Measurements from ENCODE around the gene TRABD2A.
"Not testable (repeated sequence)": the region's sequence is repeated elsewhere in the genome, so short reads cannot be mapped to it uniquely, and the experiment has no call there.

The TRABD2A gene, protein sequence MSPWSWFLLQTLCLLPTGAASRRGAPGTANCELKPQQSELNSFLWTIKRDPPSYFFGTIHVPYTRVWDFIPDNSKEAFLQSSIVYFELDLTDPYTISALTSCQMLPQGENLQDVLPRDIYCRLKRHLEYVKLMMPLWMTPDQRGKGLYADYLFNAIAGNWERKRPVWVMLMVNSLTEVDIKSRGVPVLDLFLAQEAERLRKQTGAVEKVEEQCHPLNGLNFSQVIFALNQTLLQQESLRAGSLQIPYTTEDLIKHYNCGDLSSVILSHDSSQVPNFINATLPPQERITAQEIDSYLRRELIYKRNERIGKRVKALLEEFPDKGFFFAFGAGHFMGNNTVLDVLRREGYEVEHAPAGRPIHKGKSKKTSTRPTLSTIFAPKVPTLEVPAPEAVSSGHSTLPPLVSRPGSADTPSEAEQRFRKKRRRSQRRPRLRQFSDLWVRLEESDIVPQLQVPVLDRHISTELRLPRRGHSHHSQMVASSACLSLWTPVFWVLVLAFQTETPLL

GRCh38 chr2:84880645-84881521 is at the start of gene TRABD2A:
TRABD2A (minus strand) TSS chr2:84881084; CDS start chr2:84881039, 45 bp downstream.
- DNase-seq (ENCODE audit: low read depth in 2 of 2) = peak; percentile 62

DNA sequence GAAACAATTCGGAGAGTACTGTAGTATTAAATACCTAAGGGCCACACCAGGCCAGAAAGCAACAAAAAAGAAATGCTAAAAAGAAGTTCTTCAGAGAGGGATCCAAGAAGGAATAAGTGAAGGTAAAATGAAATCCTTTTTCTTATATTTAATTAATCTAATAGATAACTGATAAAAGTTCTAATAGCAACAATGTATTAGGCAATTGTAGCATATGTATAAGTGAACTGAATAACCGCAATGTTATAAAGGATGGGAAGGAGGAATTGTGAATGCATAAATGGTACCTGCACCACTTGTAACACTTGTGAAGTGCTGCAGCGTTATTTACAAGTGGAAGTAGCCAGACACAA is 46.4 kb upstream of the TRABD2A start:
- no peak for DNase-seq (ENCODE audit: low read depth in 2 of 2)

GRCh38 chr2:84925724-84926376 is 45.0 kb upstream of the TRABD2A start:
- DNase-seq (ENCODE audit: low read depth in 2 of 2) = peak; percentile 97 to 99

GRCh38 chr2:84925336-84925723 is 44.4 kb upstream of the TRABD2A start:
- DNase-seq (ENCODE audit: low read depth in 2 of 2) = no peak

- DNase-seq (ENCODE audit: low read depth in 2 of 2) = peak in 1 of 2 donors; percentile 53
Measured at GRCh38 chr2:84924173-84925106, 43.6 kb upstream of the TRABD2A start.

- DNase-seq (ENCODE audit: low read depth in 2 of 2) = no peak
Measured at GRCh38 chr2:84923009-84923408, 42.1 kb upstream of the TRABD2A start.

GRCh38 chr2:84919885-84920580 is 39.1 kb upstream of the TRABD2A start:
- no peak for DNase-seq (ENCODE audit: low read depth in 2 of 2)

DNA sequence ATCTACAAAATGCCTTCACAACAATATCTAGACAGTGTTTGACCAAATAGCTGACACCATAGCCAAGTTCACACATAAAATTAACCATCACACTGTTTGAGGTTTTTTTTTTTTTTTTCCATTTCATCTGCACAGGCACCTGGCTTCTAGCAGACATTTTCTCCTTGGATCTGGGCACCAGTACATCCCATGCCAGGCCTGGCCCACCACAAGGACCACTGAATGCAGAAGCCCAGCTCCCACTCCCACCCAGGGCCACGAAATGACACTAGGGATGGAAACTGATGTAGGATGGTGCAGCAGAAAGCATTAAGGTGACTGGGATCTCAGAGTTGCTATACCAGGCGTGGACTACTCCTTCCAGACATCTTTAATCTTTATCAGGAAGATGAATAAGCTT is 37.5 kb upstream of the TRABD2A start:
- DNase-seq (ENCODE audit: low read depth in 2 of 2) = no peak

DNA sequence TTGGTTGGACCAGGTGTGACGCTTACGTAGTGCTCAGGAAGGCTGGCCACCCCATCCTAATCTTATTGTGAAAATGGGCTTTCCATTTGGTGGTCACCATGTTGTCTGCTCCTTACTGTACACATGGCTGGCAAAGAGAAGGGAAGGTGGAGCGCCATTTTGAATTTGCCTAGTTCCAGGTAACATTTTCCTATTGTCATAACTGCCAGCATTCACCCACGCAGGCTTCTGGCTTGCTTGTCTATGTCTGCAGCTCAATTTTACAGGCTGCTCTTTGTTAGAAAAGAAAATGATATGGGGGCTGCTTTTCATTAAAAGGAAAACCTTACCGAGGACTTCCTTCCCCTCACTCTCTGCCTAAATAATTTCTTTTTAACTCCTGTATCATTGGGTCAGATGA is 36.9 kb upstream of the TRABD2A start:
- not testable (repeated sequence) for DNase-seq (ENCODE audit: low read depth in 2 of 2)

GRCh38 chr2:84915675-84916074 is 34.8 kb upstream of the TRABD2A start:
- not testable (repeated sequence) for DNase-seq (ENCODE audit: low read depth in 2 of 2)

GRCh38 chr2:84914334-84914733 is 33.5 kb upstream of the TRABD2A start:
- DNase-seq (ENCODE audit: low read depth in 2 of 2) = no peak

DNA sequence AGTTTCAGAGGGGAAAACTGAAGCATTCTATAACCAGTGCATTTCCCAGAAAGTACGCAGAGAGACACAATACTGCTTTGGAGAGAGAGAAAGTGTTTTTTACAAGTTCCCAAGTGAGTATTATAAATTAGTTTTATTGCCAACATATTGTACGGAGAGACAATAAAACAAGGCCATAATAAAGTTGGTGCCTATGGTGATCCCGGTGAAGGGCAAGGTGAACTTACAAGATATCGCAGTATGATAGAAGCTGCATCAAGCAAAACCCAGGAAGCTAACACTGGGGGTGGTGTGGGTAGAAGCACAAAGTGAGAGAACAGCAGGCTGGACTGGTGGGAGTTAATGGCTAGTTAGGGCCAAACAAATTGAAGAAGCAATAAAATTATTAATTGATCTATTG is 32.1 kb upstream of the TRABD2A start:
- DNase-seq (ENCODE audit: low read depth in 2 of 2) = no peak

GRCh38 chr2:84911135-84911678 is 30.3 kb upstream of the TRABD2A start:
- DNase-seq (ENCODE audit: low read depth in 2 of 2) = no peak

DNA sequence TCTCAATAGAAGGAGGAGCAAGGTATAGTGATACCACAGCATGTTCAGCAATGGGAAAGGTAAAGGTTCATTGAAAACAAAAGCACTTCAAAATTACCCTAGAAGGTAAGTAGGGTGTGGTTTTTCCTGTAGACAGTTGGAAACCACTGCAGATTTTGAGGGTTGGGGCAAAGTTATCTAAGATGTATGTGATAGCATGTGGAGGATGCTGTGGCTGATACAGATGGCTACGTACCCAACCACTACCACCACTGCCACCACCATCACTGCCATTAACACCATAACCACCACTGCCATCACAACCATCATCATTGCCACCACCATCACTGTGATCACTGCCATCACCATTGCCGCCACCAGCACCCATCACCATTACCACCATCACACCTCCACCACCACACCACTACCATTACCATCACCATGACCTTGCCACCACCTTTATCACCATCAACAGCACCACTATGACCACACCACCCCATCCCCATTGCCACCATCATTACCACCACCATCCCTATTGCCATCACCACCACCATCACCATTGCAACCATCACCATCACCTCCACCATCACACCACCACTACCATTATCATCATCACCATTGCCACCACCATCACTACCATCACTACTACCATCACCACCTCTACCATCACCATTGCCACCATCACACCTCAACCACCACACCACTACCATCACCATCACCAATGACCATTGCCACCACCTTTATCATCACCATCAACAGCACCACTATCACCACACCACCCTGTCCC is 28.2 kb upstream of the TRABD2A start:
- DNase-seq (ENCODE audit: low read depth in 2 of 2) = no peak

DNA sequence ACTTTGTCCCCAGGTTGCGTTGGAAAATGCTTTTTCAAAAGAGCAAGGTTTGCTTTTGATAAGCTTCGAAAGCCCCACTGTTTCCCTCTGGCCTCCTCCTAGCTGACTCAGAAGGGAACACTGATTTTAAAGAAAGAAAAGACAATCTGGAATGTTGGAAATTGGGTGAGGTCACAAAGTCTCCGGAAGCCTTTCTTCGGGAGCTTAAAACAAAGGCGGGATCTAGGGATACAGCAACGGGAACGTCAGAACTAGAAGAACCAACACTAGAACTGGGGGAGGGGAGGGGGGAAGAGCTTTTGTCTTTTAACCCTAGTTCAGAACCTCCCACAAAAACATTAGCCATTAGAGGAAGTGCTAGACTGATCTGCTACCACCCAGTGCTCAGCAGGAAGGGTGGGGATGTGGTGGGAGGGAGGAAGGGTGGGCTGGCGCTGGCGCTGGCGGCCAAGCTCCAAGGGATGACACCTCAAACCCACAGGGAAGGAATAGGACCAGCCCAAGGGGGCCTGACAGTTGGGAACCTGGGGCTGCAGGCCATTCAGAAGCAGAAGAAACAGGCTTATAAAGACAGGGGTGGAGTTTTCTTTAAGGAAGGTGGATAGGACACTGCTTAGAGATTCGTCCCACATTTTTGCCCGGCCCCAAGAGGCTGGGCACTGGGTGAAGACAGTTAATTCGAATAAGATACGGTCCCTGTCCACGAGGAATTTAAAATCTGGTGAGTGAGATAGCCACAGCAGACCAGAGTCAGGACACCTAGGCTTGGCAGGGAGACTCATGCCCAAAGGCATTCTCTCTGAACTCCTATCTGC is 26.2 kb upstream of the TRABD2A start:
- DNase-seq (ENCODE audit: low read depth in 2 of 2) = no peak

DNA sequence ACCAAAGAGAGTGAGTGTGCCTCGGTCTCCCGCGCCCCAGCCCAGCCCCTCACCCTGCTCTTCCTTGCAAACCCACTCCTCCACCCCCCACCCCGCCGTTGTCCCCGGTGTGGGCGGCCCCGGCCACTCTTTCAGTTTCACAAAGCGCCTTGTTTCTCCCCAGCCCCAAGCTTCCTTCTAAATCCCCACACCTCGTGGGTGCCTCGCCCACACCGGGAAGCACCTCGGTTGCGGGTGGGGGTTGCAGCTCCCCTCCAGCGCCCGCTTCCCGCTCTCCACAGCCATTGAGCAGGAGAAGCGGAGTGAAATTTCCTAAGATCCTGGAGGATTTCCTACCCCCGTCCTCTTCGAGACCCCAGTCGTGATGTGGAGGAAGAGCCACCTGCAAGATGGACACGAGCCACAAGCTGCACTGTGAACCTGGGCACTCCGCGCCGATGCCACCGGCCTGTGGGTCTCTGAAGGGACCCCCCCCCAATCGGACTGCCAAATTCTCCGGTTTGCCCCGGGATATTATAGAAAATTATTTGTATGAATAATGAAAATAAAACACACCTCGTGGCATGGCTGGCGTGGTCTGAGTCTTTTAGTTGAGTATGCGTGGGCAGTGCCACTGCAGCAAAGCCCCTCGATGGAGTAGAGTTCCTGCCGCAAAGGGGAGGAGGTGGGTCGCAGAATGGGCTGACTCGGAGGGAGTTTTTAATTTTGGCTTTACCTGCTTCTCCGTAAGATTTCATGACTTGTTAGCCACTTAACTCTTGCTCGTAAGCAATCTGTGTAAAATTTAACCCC is 25.4 kb upstream of the TRABD2A start:
- no peak for DNase-seq (ENCODE audit: low read depth in 2 of 2)

Measured in stimulated activated CD4-positive, alpha-beta T cell treated with anti-CD3 and anti-CD28 coated beads, Interleukin-15, amount 100 ng/mL, for 48 hours (primary cell).